ENCODE data around the gene COL6A2. TPM values are rescaled to one million over a fixed set of nuclear protein-coding genes. Genes with fewer than 3 reads are reported as not detected.
A peak's percentile ranks its signal among the peaks of the same experiment; 100 is the strongest.
"Not testable (repeated sequence)": the region's sequence is repeated elsewhere in the genome, so short reads cannot be mapped to it uniquely, and the experiment has no call there.

COL6A2 gene
- total RNA-seq, 1 donor, result 487 TPM

- DNase-seq (ENCODE audit: low read depth), result no peak
- TF ChIP-seq, protein P1, sequence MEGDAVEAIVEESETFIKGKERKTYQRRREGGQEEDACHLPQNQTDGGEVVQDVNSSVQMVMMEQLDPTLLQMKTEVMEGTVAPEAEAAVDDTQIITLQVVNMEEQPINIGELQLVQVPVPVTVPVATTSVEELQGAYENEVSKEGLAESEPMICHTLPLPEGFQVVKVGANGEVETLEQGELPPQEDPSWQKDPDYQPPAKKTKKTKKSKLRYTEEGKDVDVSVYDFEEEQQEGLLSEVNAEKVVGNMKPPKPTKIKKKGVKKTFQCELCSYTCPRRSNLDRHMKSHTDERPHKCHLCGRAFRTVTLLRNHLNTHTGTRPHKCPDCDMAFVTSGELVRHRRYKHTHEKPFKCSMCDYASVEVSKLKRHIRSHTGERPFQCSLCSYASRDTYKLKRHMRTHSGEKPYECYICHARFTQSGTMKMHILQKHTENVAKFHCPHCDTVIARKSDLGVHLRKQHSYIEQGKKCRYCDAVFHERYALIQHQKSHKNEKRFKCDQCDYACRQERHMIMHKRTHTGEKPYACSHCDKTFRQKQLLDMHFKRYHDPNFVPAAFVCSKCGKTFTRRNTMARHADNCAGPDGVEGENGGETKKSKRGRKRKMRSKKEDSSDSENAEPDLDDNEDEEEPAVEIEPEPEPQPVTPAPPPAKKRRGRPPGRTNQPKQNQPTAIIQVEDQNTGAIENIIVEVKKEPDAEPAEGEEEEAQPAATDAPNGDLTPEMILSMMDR (IDR thresholded peaks at IDR 0.05; ENCODE audit: insufficient read depth, low read depth, low read length), result no peak
These were observed 38.9 kb downstream of the COL6A2 start for GRCh38 chr21:46136739-46137349.

GRCh38 chr21:46137908-46138307 is 40.0 kb downstream of the COL6A2 start:
- TF ChIP-seq, protein P1 (IDR thresholded peaks at IDR 0.05; ENCODE audit: insufficient read depth, low read depth, low read length), result no peak
- H3K4me3 ChIP-seq (ENCODE audit: low read depth, low read length), result no peak overlapping the region

More at GRCh38 chr21:46136739-46137349, 38.9 kb downstream of the COL6A2 start:
- no peak overlapping the region for H3K4me3 ChIP-seq (ENCODE audit: low read depth, low read length)

GRCh38 chr21:46138383-46138970 is 40.6 kb downstream of the COL6A2 start:
- TF ChIP-seq, protein P1 (IDR thresholded peaks at IDR 0.05; ENCODE audit: insufficient read depth, low read depth, low read length), result no peak
- DNase-seq (ENCODE audit: low read depth), result no peak
- H3K4me3 ChIP-seq (ENCODE audit: low read depth, low read length), result no peak overlapping the region

More at GRCh38 chr21:46137908-46138307, 40.0 kb downstream of the COL6A2 start:
- no peak for DNase-seq (ENCODE audit: low read depth)

GRCh38 chr21:46139686-46140085 is 41.8 kb downstream of the COL6A2 start:
- no peak for DNase-seq (ENCODE audit: low read depth)
- TF ChIP-seq, protein P1 (IDR thresholded peaks at IDR 0.05; ENCODE audit: insufficient read depth, low read depth, low read length), result no peak

DNA sequence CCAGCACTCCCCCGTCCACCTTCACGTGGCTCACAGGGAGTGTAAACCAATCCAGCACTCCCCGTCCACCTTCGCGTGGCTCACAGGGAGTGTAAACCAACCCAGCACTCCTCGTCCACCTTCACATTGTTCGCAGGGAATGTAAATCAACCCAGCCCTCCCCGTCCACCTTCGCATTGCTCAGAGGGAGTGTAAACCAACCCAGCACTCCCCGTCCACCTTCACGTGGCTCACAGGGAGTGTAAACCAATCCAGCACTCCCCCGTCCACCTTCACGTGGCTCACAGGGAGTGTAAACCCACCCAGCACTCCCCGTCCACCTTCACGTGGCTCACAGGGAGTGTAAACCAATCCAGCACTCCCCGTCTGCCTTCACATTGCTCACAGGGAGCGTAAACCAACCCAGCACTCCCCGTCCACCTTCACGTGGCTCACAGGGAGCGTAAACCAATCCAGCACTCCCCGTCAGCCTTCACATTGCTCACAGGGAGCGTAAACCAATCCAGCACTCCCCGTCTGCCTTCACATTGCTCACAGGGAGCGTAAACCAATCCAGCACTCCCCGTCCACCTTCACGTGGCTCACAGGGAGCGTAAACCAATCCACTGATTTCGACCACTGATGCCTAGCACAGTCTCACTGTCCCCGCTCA is 42.6 kb downstream of the COL6A2 start:
- H3K4me3 ChIP-seq (ENCODE audit: low read depth, low read length), result not testable (repeated sequence)
- DNase-seq (ENCODE audit: low read depth), result peak; percentile 41

More at GRCh38 chr21:46139686-46140085, 41.8 kb downstream of the COL6A2 start:
- no peak overlapping the region for H3K4me3 ChIP-seq (ENCODE audit: low read depth, low read length)

- DNase-seq (ENCODE audit: low read depth), result no peak
- H3K4me3 ChIP-seq (ENCODE audit: low read depth, low read length), result no peak overlapping the region
- TF ChIP-seq, protein P1 (IDR thresholded peaks at IDR 0.05; ENCODE audit: insufficient read depth, low read depth, low read length), result no peak
These were observed 44.1 kb downstream of the COL6A2 start for GRCh38 chr21:46141767-46142581.
